Caki2 (cell line): ENCODE data around the gene PRKAA1. TPM values are rescaled to one million over a fixed set of nuclear protein-coding genes. Genes with fewer than 3 reads are reported as not detected.

Source experiments
- total RNA-seq: library from RNA; depleted of rRNA; stranded (reverse); fragments of >200 nt; shearing (Covaris generic); gene quantifications from 2 replicates; pipeline ENCODE4 v1.2.3, GENCODE V29; 2014; ENCODE audit warnings: low replicate concordance; rRNA removed

The PRKAA1 gene
- total RNA-seq, 1 experiment from 2014 or later, result 83.2 TPM

Other genes with a start within 250 kb of the PRKAA1 start
- gene PTGER4, start 118.5 kb downstream of the PRKAA1 start, total RNA-seq, result 3.4 and 7.5 TPM in 2 replicates
- 8.8 and 9.4 TPM in 2 replicates for gene TTC33, start 42.4 kb downstream of the PRKAA1 start, total RNA-seq
- gene RPL37, start 36.8 kb upstream of the PRKAA1 start, total RNA-seq, result 118 and 170 TPM in 2 replicates
- gene CARD6, start 43.0 kb upstream of the PRKAA1 start, total RNA-seq, result 0.06 TPM in 1 of 2 replicates, not detected in the other
- gene C7, start 111.1 kb upstream of the PRKAA1 start, total RNA-seq, result not detected in 2 replicates